ENCODE measurements around the gene GSK3A.

DNA sequence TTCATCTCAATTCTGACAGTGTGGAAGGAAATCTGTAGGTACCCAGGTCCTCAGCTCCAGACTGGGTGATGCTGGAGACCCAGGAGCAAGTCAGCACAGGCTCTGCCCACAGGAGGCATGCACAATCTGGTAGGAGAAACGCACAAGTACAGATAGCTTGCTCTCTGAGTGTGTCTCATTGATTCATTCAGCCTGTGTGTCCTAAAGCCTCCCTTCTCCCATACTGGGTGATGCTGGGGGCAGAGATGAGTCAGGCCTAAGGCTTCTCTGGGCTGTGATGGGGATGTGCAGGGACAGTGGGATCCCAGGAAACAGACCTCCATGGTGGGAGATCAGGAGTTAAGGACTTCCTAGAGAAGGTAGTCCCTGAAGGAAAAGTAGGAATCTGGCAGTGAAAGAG lies 15.5 kb downstream of the GSK3A start:
- TF ChIP-seq SETDB1 (IDR thresholded peaks at IDR 0.05; ENCODE audit: insufficient read length, low read length) = no peak
- TF ChIP-seq ZNF777 (tag by site-specific recombination; IDR thresholded peaks at IDR 0.05; ENCODE audit: borderline replicate concordance) = no peak
- TF ChIP-seq ZNF792 (tag by site-specific recombination; IDR thresholded peaks at IDR 0.05) = no peak
- no peak for TF ChIP-seq ZNF785 (tag by site-specific recombination; IDR thresholded peaks at IDR 0.05)
- TF ChIP-seq, protein P1, sequence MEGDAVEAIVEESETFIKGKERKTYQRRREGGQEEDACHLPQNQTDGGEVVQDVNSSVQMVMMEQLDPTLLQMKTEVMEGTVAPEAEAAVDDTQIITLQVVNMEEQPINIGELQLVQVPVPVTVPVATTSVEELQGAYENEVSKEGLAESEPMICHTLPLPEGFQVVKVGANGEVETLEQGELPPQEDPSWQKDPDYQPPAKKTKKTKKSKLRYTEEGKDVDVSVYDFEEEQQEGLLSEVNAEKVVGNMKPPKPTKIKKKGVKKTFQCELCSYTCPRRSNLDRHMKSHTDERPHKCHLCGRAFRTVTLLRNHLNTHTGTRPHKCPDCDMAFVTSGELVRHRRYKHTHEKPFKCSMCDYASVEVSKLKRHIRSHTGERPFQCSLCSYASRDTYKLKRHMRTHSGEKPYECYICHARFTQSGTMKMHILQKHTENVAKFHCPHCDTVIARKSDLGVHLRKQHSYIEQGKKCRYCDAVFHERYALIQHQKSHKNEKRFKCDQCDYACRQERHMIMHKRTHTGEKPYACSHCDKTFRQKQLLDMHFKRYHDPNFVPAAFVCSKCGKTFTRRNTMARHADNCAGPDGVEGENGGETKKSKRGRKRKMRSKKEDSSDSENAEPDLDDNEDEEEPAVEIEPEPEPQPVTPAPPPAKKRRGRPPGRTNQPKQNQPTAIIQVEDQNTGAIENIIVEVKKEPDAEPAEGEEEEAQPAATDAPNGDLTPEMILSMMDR (tag by site-specific recombination; IDR thresholded peaks at IDR 0.05) = no peak
- no peak for TF ChIP-seq BCL11B (tag by site-specific recombination; IDR thresholded peaks at IDR 0.05; ENCODE audit: low read depth)
- no peak for TF ChIP-seq ZNF555 (tag by site-specific recombination; conservative IDR thresholded peaks at IDR 0.05)
- TF ChIP-seq, protein P2, sequence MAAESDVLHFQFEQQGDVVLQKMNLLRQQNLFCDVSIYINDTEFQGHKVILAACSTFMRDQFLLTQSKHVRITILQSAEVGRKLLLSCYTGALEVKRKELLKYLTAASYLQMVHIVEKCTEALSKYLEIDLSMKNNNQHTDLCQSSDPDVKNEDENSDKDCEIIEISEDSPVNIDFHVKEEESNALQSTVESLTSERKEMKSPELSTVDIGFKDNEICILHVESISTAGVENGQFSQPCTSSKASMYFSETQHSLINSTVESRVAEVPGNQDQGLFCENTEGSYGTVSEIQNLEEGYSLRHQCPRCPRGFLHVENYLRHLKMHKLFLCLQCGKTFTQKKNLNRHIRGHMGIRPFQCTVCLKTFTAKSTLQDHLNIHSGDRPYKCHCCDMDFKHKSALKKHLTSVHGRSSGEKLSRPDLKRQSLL (tag by site-specific recombination; IDR thresholded peaks at IDR 0.05) = no peak
- no peak for TF ChIP-seq FEZF1 (tag by site-specific recombination; IDR thresholded peaks at IDR 0.05)
